Right ventricle myocardium superior (tissue), 1 donor: ENCODE data around the gene CNPY3. TPM values are rescaled to one million over a fixed set of nuclear protein-coding genes. Genes with fewer than 3 reads are reported as not detected.
"Not testable (repeated sequence)": the region's sequence is repeated elsewhere in the genome, so short reads cannot be mapped to it uniquely, and the experiment has no call there.

Source experiments
- ATAC-seq: fragments of 200-7000 bp; cut with Tn5 transposase; one replicate; pipeline ENCODE4 v1.9.1; 2020; ENCODE audit warnings: mild to moderate bottlenecking; ENCODE audit not compliant: poor library complexity
- DNase-seq: peaks from one replicate; pipeline ENCODE4 v3.0.0-alpha.2; 2020
- intact Hi-C: fragments of 100-400 bp; cut with DNase I; formaldehyde crosslinking; loops from one replicate; pipeline ENCODE4 v1.11.2; 2022
- long read RNA-seq: library from polyadenylated mRNA; unstranded; transcript quantifications from one replicate; pipeline ENCODE4 v2.0.0, GENCODE V29; 2021
- total RNA-seq: library from RNA; stranded (reverse); fragmentation: NEBNext Ultra II Directional; extraction: Animal tissue kit (Norgen Biotek cat#: 25700); gene quantifications from one replicate; pipeline ENCODE4 v1.2.1, GENCODE V29; 2021
- donor health status: DM: no; HTN: yes; CAD: no; lungs with severe emphysema.

The CNPY3 gene
- total RNA-seq, result 20.6 TPM
- long read RNA-seq, transcript CNPY3-201 (6 exons, 1,704 nt), result major isoform, 50 of 56 reads
- long read RNA-seq, partial matches to known transcripts, result 3 of 56 reads
- long read RNA-seq, other reads (novel, unspliced or antisense), result 3 of 56 reads

GRCh38 chr6:42928986-42929820, at the start of gene CNPY3:
Gene CNPY3, plus strand, starts transcription at chr6:42929480. Its CDS starts 91 bp downstream, at chr6:42929571.
- peak; percentile 96 for DNase-seq
- intact Hi-C loops, result no loop called here
- ATAC-seq, result peak; percentile 96

- ATAC-seq, DNase-seq, intact Hi-C loops: not testable (repeated sequence)
Measured at GRCh38 chr6:42880240-42880817, 49.0 kb upstream of the CNPY3 start.

GRCh38 chr6:42880871-42881270, 48.4 kb upstream of the CNPY3 start:
- DNase-seq, ATAC-seq, intact Hi-C loops: not testable (repeated sequence)

GRCh38 chr6:42885702-42886101, 43.6 kb upstream of the CNPY3 start:
- intact Hi-C loops, result no loop called here
- no peak for ATAC-seq
- no peak for DNase-seq

- intact Hi-C loops, DNase-seq, ATAC-seq: not testable (repeated sequence)
Measured at GRCh38 chr6:42888201-42888600, 41.1 kb upstream of the CNPY3 start.

GRCh38 chr6:42889815-42890214, 39.5 kb upstream of the CNPY3 start:
- no peak for DNase-seq
- intact Hi-C loops, result no loop called here
- ATAC-seq, result no peak

GRCh38 chr6:42890311-42891198, 38.7 kb upstream of the CNPY3 start:
- peak; percentile 98 for ATAC-seq
- intact Hi-C loops, result no loop called here
- peak; percentile 96 for DNase-seq

- intact Hi-C loops, result no loop called here
Measured at GRCh38 chr6:42891199-42891722, 38.0 kb upstream of the CNPY3 start.

GRCh38 chr6:42894041-42894828, 35.0 kb upstream of the CNPY3 start:
- DNase-seq, intact Hi-C loops, ATAC-seq: not testable (repeated sequence)

More at GRCh38 chr6:42891199-42891722, 38.0 kb upstream of the CNPY3 start:
- ATAC-seq (no peak), DNase-seq (no peak)

GRCh38 chr6:42896178-42896719, 33.0 kb upstream of the CNPY3 start:
- intact Hi-C loops, result no loop called here
- no peak for ATAC-seq

GRCh38 chr6:42898891-42899361, 30.4 kb upstream of the CNPY3 start:
- DNase-seq (no peak), ATAC-seq (no peak)
- intact Hi-C loops, result no loop called here

More at GRCh38 chr6:42896178-42896719, 33.0 kb upstream of the CNPY3 start:
- DNase-seq, result no peak

GRCh38 chr6:42899871-42900270, 29.4 kb upstream of the CNPY3 start:
- intact Hi-C loops, result loop anchor here (5.0 to 10.0 kb wide), 3 partner anchors 75 to 435 kb away; partner anchors contain the start of gene PEX6
- DNase-seq (no peak), ATAC-seq (no peak)

- intact Hi-C loops, result loop anchor here (5.0 to 10.0 kb wide), 3 partner anchors 73 to 433 kb away; partner anchors contain the start of gene PEX6
- ATAC-seq (peak; percentile 98), DNase-seq (peak; percentile 86)
Measured at GRCh38 chr6:42901538-42901957, 27.7 kb upstream of the CNPY3 start.

GRCh38 chr6:42902429-42903263, 26.6 kb upstream of the CNPY3 start:
- DNase-seq, result not testable (repeated sequence)
- ATAC-seq, result peak; percentile 33
- intact Hi-C loops, result loop anchor here (5.0 to 10.0 kb wide), 3 partner anchors 72 to 432 kb away; partner anchors contain the start of gene PEX6

GRCh38 chr6:42904467-42904866, 24.8 kb upstream of the CNPY3 start:
- no peak for ATAC-seq
- intact Hi-C loops, result loop anchor here (5.0 to 10.0 kb wide), 3 partner anchors 70 to 430 kb away; partner anchors contain the start of gene PEX6
- DNase-seq, result no peak

GRCh38 chr6:42907336-42907735, 21.9 kb upstream of the CNPY3 start:
- intact Hi-C loops, result loop anchor here (10.0 kb wide), 2 partner anchors 67 to 427 kb away; partner anchors contain the start of gene PEX6
- DNase-seq (peak; percentile 58), ATAC-seq (peak; percentile 73)
